GM23248 (cell line): Measurements from ENCODE around the gene PID1. TPM values are rescaled to one million over a fixed set of nuclear protein-coding genes. Genes with fewer than 3 reads are reported as not detected.
A peak's percentile ranks its signal among the peaks of the same experiment; 100 is the strongest.

Experiments
- DNase-seq: peaks from one replicate; pipeline ENCODE4 v3.0.0-alpha.2; 2015
- H2AFZ ChIP-seq: fragments of 200-600 bp; sonication (generic); 2 replicates; pipeline ENCODE4 v1.6.1; 2016; ENCODE audit warnings: antibody characterized with exemption
- H3F3A ChIP-seq: fragments of 200-600 bp; sonication (generic); 2 replicates; pipeline ENCODE4 v1.6.1; 2016; ENCODE audit warnings: mild to moderate bottlenecking, antibody characterized with exemption, mixed run types; ENCODE audit not compliant: insufficient read depth
- H3K27ac ChIP-seq: fragments of 200-600 bp; sonication (generic); 2 replicates; pipeline ENCODE4 v1.5.1; 2016; ENCODE audit warnings: mild to moderate bottlenecking
- H3K27me3 ChIP-seq: fragments of 200-600 bp; sonication (generic); replicated peaks from 2 replicates; pipeline ENCODE4 v1.6.1; 2016; ENCODE audit warnings: mild to moderate bottlenecking; ENCODE audit not compliant: insufficient read depth
- H3K36me3 ChIP-seq: fragments of 200-600 bp; sonication (generic); 2 replicates; pipeline ENCODE4 v1.6.1; 2016; ENCODE audit warnings: low read depth, mild to moderate bottlenecking
- H3K4me1 ChIP-seq: fragments of 200-600 bp; sonication (generic); 2 replicates; pipeline ENCODE4 v1.6.1; 2016; ENCODE audit warnings: mild to moderate bottlenecking; ENCODE audit not compliant: insufficient read depth
- H3K4me2 ChIP-seq: fragments of 200-600 bp; sonication (generic); one replicate; pipeline ENCODE4 v1.6.1; 2016; ENCODE audit warnings: mild to moderate bottlenecking; ENCODE audit not compliant: unreplicated experiment
- H3K4me3 ChIP-seq: fragments of 200-600 bp; sonication (generic); 2 replicates; pipeline ENCODE4 v1.5.1; 2016; ENCODE audit warnings: mild to moderate bottlenecking
- H3K79me2 ChIP-seq: fragments of 200-600 bp; sonication (generic); 2 replicates; pipeline ENCODE4 v1.6.1; 2016; ENCODE audit warnings: mild to moderate bottlenecking; ENCODE audit not compliant: insufficient read depth
- H3K9ac ChIP-seq: fragments of 200-600 bp; sonication (generic); 2 replicates; pipeline ENCODE4 v1.6.1; 2016; ENCODE audit warnings: mild to moderate bottlenecking
- H3K9me2 ChIP-seq: fragments of 200-600 bp; sonication (generic); 2 replicates; pipeline ENCODE4 v1.6.1; 2016; ENCODE audit warnings: mixed run types, mild to moderate bottlenecking, moderate library complexity; ENCODE audit not compliant: insufficient read depth
- H3K9me3 ChIP-seq: fragments of 200-600 bp; sonication (generic); one replicate; pipeline ENCODE4 v1.6.1; 2017; ENCODE audit warnings: low read depth
- H4K20me1 ChIP-seq: fragments of 200-600 bp; sonication (generic); 2 replicates; pipeline ENCODE4 v1.6.0; 2016; ENCODE audit not compliant: insufficient read depth
- EZH2 ChIP-seq: fragments of 200-600 bp; sonication (generic); IDR thresholded peaks from 2 replicates; pipeline ENCODE4 v1.6.1; 2018; ENCODE audit warnings: antibody characterized with exemption, mild to moderate bottlenecking; ENCODE audit not compliant: insufficient read depth, poor library complexity, severe bottlenecking
- EZH2phosphoT487 ChIP-seq: fragments of 200-600 bp; sonication (generic); IDR thresholded peaks from 2 replicates; pipeline ENCODE4 v1.6.1; 2018; ENCODE audit warnings: antibody characterized with exemption, moderate library complexity, mild to moderate bottlenecking, low read depth; ENCODE audit not compliant: insufficient read depth
- WGBS, 2 experiments: methylation state at CpG; one replicate each; pipeline ENCODE4 v1.1.6; 2015 to 2017; ENCODE audit warnings: low lambda C conversion rate in 2 of 2, low coverage in 1 of 2; ENCODE audit errors: missing lambda C conversion rate in 2 of 2; 5-methylcytosine and 5-hydroxymethylcytosine counted together
- in situ Hi-C: fragments of 300-500 bp; cut with MboI; formaldehyde crosslinking; loops from 2 replicates; pipeline ENCODE4 v1.15.0; 2020
- polyA plus RNA-seq: library from polyadenylated mRNA; unstranded; fragments of >200 nt; fragmentation: Nextera tagmentation; extraction: Ambion mirVana; gene quantifications from 2 replicates; pipeline ENCODE4 v1.2.1, GENCODE V29; 2016
- total RNA-seq: library from RNA; depleted of rRNA; stranded (reverse); fragments of >200 nt; shearing (Covaris generic); gene quantifications from 2 replicates; pipeline ENCODE4 v1.2.3, GENCODE V29; 2014

Gene PID1
- total and polyA plus RNA-seq, 2 experiments from 2014 or later, result 5.9 to 8.6 TPM

GRCh38 chr2:229269941-229270340, 1.1 kb downstream of the PID1 start:
- Histone ChIP-seq H3K4me1 (peaks cover 40% of the 10 kb centered on the region), H3K9me2 (no peaks in the 10 kb centered on the region), H3K79me2 (no peaks in the 10 kb centered on the region), H3K27ac (no peak overlapping the region), H3K27me3 (no peaks in the 10 kb centered on the region), H3K36me3 (no peaks in the 10 kb centered on the region), H3K9me3 (no peaks in the 10 kb centered on the region), H3K4me2 (peak overlapping the region; percentile 95), H3K4me3 (peak overlapping the region; percentile 97), H2AFZ (peak overlapping the region; percentile 93), H3K9ac (0 out of 2 replicates have a peak overlapping the region, but pooled peaks have one; percentile 82), H4K20me1 (no peaks in the 10 kb centered on the region), H3F3A (peaks cover 18% of the 10 kb centered on the region)
- TF ChIP-seq EZH2phosphoT487, result no peak
- no peak for TF ChIP-seq EZH2
- DNase-seq, result peak; percentile 36
- WGBS, 2 experiments, result 39 to 45% methylated on average over 6 of the region's 6 CpGs
- in situ Hi-C loops, result no loop called here

DNA sequence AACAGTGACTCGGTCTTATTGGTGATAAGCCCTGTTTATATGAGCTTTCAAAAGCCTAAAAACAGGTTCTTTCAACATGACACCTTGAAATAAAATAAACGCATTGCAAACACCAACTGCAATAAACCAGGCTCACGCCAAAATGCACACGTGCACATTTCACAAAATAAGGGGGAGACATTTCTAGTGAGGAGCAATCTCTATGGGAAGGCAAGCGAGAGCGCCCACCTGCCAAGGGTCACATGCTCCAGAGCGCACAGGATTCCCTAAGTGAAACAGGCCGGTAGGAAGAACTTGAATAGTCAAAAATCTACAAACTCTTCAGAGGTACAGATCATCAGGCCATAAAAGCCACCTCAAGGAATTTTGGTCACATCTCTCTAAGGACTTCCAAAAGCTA, 1.9 kb downstream of the PID1 start:
- 53 to 54% methylated on average over 8 of the region's 8 CpGs for WGBS, 2 experiments
- Histone ChIP-seq H3K4me1 (peaks cover 40% of the 10 kb centered on the region), H3K4me3 (peak overlapping the region; percentile 43; the same call in 1 of the 2 replicates), H3K27me3 (no peaks in the 10 kb centered on the region), H3K79me2 (no peaks in the 10 kb centered on the region), H3K9ac (no peak overlapping the region), H3K9me3 (no peaks in the 10 kb centered on the region), H3F3A (peaks cover 18% of the 10 kb centered on the region), H3K36me3 (no peaks in the 10 kb centered on the region), H2AFZ (no peak overlapping the region), H3K4me2 (peak overlapping the region; percentile 50), H3K9me2 (no peaks in the 10 kb centered on the region), H4K20me1 (no peaks in the 10 kb centered on the region), H3K27ac (no peak overlapping the region)
- no peak for TF ChIP-seq EZH2phosphoT487
- TF ChIP-seq EZH2, result no peak
- in situ Hi-C loops, result no loop called here
- DNase-seq, result no peak

DNA sequence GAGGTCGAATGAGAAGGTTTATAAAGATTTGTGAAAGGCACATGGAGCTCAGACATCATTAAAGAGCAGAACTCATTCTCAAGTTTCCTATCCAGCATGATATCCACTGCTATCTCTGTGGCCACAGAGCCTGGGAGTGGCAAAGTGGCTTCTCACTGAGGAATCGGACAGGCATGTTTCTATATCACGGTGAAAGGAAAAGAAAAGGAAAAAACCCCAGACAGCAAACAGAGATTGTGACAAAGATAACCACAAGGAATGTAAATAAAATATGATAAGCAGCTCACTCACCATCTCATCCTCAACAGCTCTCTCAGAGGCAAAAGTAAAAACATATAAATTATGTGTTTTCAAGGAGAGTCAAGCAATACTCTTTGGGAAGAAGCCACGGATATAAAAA, 2.5 kb downstream of the PID1 start:
- peak overlapping the region; percentile 50 for H3K4me2 ChIP-seq

DNA sequence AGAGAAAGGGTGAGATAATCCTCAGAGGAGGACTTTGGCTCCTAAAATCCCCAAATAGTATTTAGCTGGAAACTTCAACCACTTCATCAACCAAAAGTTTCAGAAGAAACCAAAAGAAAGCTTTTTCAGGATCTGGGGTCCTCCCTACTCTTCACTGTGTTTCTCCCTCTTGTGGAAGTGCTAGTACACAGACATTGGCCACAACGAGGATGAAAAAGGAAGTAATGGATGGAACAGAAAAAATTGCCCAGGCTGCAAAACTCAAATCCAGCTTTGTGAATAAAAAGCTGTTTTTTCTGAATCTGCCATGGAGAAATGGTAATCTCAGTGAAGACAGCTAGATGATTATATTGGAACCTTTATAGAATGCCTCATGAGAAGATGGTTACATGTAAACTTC, 4.0 kb downstream of the PID1 start:
- TF ChIP-seq EZH2phosphoT487 (no peak), EZH2 (no peak)
- H3K4me3 ChIP-seq, result 0 out of 2 replicates have a peak overlapping the region, but pooled peaks have one; percentile 10
- H4K20me1 ChIP-seq, result no peaks in the 10 kb centered on the region
- H3K79me2 ChIP-seq, result no peaks in the 10 kb centered on the region
- in situ Hi-C loops, result no loop called here
- H3K9me2 ChIP-seq, result no peaks in the 10 kb centered on the region
- H3K4me2 ChIP-seq, result no peak overlapping the region
- peaks cover 35% of the 10 kb centered on the region for H3K4me1 ChIP-seq
- H3F3A ChIP-seq, result peaks cover 11% of the 10 kb centered on the region
- no peak overlapping the region for H3K9ac ChIP-seq
- no peaks in the 10 kb centered on the region for H3K36me3 ChIP-seq
- WGBS, 2 experiments, result 6 to 31% methylated on average over 1 of the region's 1 CpG
- peak overlapping the region; percentile 42 for H2AFZ ChIP-seq
- H3K27me3 ChIP-seq, result no peaks in the 10 kb centered on the region
- no peaks in the 10 kb centered on the region for H3K9me3 ChIP-seq
- H3K27ac ChIP-seq, result no peak overlapping the region
- peak; percentile 25 for DNase-seq

More for the DNA sequence above, 2.5 kb downstream of the PID1 start:
- Histone ChIP-seq H3K9ac (no peak overlapping the region), H3K79me2 (no peaks in the 10 kb centered on the region), H4K20me1 (no peaks in the 10 kb centered on the region), H3K9me2 (no peaks in the 10 kb centered on the region), H3K27me3 (no peaks in the 10 kb centered on the region), H3K4me1 (peaks cover 40% of the 10 kb centered on the region), H3F3A (peaks cover 18% of the 10 kb centered on the region), H2AFZ (no peak overlapping the region), H3K4me3 (peak overlapping the region; percentile 43; the same call in 1 of the 2 replicates), H3K36me3 (no peaks in the 10 kb centered on the region), H3K9me3 (no peaks in the 10 kb centered on the region), H3K27ac (no peak overlapping the region)
- DNase-seq, result peak; percentile 49
- TF ChIP-seq EZH2 (no peak), EZH2phosphoT487 (no peak)
- in situ Hi-C loops, result no loop called here
- 18 to 22% methylated on average over 4 of the region's 4 CpGs for WGBS, 2 experiments

DNA sequence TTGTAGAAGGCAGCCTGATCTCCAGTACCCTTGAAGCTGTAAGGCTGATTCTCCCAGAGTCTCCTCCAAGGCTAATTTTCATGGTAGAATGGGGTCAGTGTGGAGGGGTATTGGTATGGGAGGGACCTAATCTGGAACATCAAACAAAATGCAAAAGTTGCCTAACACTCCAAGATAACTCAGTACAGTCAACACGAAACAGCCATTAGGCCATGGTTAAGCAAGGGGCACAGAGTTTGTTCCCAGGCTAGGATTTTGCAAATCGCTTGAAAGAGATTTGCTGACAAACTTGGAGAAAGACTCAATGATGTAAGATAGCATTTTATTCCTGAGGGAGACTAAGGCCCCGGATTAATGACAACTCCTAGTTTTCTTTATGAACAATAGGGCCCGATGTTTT, 5.4 kb downstream of the PID1 start:
- 37 to 51% methylated on average over 4 of the region's 4 CpGs for WGBS, 2 experiments

More for the DNA sequence above, 5.4 kb downstream of the PID1 start:
- Histone ChIP-seq H3K79me2 (no peaks in the 10 kb centered on the region), H3K27ac (no peak overlapping the region), H3K9ac (no peak overlapping the region), H3K4me3 (no peak overlapping the region), H3F3A (peaks cover 9% of the 10 kb centered on the region), H3K4me2 (no peak overlapping the region), H3K27me3 (no peaks in the 10 kb centered on the region), H3K36me3 (no peaks in the 10 kb centered on the region), H4K20me1 (no peaks in the 10 kb centered on the region), H3K9me3 (no peaks in the 10 kb centered on the region), H2AFZ (no peak overlapping the region), H3K4me1 (peaks cover 35% of the 10 kb centered on the region), H3K9me2 (no peaks in the 10 kb centered on the region)
- TF ChIP-seq EZH2phosphoT487 (no peak), EZH2 (no peak)
- no peak for DNase-seq
- in situ Hi-C loops, result no loop called here
